Thymus (tissue), 11 donors: ENCODE results near the gene KLHL21. TPM values are rescaled to one million over a fixed set of nuclear protein-coding genes. Genes with fewer than 3 reads are reported as not detected.

Source experiments
- DNase-seq, 9 donors: peaks; one replicate each; pipeline ENCODE4 v3.0.0-alpha.2; 2013; ENCODE audit warnings: low spot score in 9 of 9, low read depth in 6 of 9, missing footprints in 1 of 9
- H3K27ac ChIP-seq, 2 donors: one replicate each; pipeline ENCODE4 v1.5.1; 2013; ENCODE audit warnings: control low read depth in 1 of 2, low read depth in 1 of 2, low read length in 1 of 2, mild to moderate bottlenecking in 1 of 2, moderate library complexity in 1 of 2
- H3K27me3 ChIP-seq, 2 donors: one replicate each; pipeline ENCODE4 v1.5.1; 2013; ENCODE audit warnings: low read length in 1 of 2; ENCODE audit not compliant: control insufficient read depth in 2 of 2, insufficient read depth in 1 of 2
- H3K36me3 ChIP-seq, 2 donors: one replicate each; pipeline ENCODE4 v1.5.1; 2013; ENCODE audit warnings: low read length in 1 of 2, mild to moderate bottlenecking in 1 of 2, moderate library complexity in 1 of 2; ENCODE audit not compliant: control insufficient read depth in 2 of 2, insufficient read depth in 2 of 2
- H3K4me1 ChIP-seq, 2 donors: one replicate each; pipeline ENCODE4 v1.5.1; 2013; ENCODE audit warnings: low read length in 2 of 2; ENCODE audit not compliant: control insufficient read depth in 2 of 2, insufficient read depth in 2 of 2
- H3K4me3 ChIP-seq, 2 donors: one replicate each; pipeline ENCODE4 v1.5.1; 2013; ENCODE audit warnings: low read length in 2 of 2, control low read depth in 1 of 2, mild to moderate bottlenecking in 1 of 2
- H3K9me3 ChIP-seq, 2 donors: one replicate each; pipeline ENCODE4 v1.5.1; 2013; ENCODE audit warnings: low read length in 1 of 2, mild to moderate bottlenecking in 1 of 2; ENCODE audit not compliant: control insufficient read depth in 2 of 2, insufficient read depth in 1 of 2
- WGBS: extraction: QIAGEN DNeasy Blood & Tissue Kit; methylation state at CpG from one replicate; pipeline ENCODE4 v1.1.7; 2013; 5-methylcytosine and 5-hydroxymethylcytosine counted together
- polyA plus RNA-seq: library from polyadenylated mRNA; stranded (reverse); fragments of 200-250 nt; gene quantifications from one replicate; pipeline ENCODE4 v1.2.3, GENCODE V29; 2013
- total RNA-seq: library from RNA; stranded (reverse); fragments of 120-200 nt; gene quantifications from one replicate; pipeline ENCODE4 v1.2.4, GENCODE V29; 2013
- donor health status: healthy.

KLHL21 gene
- total and polyA plus RNA-seq, 2 donors = 8.0 to 13.6 TPM

DNA sequence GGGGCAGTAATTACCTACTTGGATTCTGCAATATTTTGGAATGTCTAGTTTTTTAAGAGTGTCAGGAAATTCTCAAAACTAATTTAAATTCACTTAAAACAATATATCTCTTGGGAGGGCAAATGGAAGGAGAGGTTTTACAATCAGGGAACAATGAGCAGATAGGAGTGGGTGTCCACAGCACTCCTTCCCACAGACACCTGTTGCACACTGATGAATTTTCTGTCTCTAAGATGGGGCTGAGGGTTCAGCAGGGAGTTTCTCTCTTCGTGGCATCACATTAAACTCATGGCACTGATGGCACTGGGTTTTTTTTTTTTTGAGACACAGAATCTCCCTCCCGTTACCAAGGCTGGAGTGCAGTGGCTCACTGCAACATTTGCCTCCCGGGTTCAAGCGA lies 16.4 kb upstream of the KLHL21 start:
- no peak overlapping the region for H3K4me3 ChIP-seq
- WGBS = 96% methylated on average over 4 of the region's 4 CpGs
- H3K36me3 ChIP-seq = peaks cover 33 to 53% of the 10 kb centered on the region in 2 donors
- peaks cover 0 to 7% of the 10 kb centered on the region in 2 donors for H3K4me1 ChIP-seq
- no peak for DNase-seq
- H3K9me3 ChIP-seq = peaks cover 0 to 3% of the 10 kb centered on the region in 2 donors
- H3K27ac ChIP-seq = no peak overlapping the region
- peaks cover 0 to 9% of the 10 kb centered on the region in 2 donors for H3K27me3 ChIP-seq

DNA sequence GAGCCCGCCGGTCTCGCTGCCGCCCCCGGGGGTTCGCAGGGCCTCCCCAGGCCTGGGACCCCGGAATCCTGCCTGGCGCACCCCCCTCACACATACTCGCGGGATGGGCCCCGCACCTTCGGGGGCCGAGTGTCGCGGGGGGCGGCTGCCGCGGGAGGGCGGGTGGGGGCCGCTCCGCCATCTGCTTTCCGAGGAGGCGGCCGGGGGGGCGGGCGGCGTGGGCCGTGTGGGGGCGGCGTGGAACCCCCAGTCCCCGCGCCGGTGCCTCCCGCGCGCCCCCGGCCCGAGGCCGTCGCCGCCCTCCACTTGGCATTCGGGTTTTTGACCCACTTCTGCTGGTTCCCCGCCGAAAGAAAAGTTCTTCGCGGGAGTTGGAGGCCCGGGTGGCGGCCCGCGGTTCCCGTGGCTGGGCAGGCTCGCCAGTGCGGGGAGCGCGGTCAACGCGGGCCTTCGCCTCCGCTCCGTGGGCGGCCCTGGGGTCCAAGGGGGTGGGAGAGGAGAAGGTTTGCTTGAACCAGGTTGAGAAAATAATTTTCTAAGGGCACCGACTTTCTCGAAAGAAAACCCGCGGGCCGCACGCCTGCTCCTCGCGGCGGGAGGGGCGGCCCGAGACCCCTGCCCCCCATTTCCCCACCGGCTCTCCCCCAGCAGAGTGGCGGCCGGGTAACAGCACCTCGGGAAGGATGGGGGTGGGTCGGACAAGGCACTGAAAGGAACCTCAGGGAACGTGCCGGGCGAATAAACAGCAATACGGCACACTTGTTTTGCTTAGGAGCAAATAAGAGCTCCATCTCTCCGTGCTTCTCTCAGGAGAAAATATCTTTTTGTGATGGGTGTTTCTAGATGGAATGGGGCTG lies 12.5 kb upstream of the KLHL21 start:
- Histone ChIP-seq H3K4me3 (peak overlapping the region; percentile 37 to 93), H3K4me1 (peaks cover 4 to 14% of the 10 kb centered on the region in 2 donors), H3K27ac (peak overlapping the region in 1 of 2 donors; percentile 42), H3K9me3 (no peaks in the 10 kb centered on the region), H3K36me3 (peaks cover 12 to 21% of the 10 kb centered on the region in 2 donors), H3K27me3 (peaks cover 0 to 19% of the 10 kb centered on the region in 2 donors)
- 4% methylated on average over 82 of the region's 82 CpGs for WGBS
- peak in 1 of 9 donors; percentile 13 for DNase-seq

DNA sequence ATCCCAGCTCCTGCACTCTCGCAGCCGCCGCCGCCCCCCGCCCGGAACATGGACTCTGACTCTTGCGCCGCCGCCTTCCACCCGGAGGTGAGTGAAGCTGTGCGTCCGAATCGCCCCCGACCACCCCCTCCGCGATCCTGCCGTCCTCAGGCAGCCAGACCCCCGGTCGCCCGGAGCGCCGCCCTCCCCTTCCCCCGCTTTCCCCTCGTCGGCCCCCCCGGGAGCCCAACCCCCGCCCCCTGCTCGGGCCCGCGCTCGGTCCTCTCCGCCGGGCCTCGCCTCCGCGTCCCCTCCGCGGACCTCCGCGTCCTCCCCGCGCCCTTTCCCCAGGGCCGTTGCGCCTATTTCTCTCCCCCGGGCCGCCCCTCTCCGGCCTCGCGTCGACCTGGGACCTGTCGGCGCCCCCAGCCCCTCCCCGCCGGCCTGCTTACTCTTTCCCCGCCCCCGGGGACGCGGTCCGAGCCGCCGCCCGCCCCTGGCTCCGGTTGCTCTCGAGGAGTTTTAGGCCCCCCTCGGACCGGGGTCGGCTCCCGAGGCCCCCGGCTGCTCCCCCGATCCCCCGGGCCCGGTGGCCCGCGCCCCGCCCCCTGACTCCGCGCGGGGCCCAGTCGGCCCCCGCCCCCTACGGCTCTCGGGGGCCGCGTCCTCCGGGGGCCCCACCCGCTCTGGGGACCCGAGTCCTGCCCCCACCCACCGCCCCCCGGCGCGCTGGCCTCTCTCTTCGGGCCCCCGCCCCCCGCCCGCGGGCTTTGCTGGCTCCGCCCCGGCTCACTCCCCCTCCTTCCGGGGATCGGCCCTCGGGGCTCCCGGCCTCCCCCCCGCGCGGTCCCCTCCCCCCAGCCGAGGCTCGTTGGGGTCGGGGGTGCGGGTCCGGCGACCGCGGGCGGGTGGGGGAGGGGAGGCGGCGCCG lies 11.6 kb upstream of the KLHL21 start:
- H3K4me3 ChIP-seq = peak overlapping the region; percentile 55 to 93
- peaks cover 4 to 14% of the 10 kb centered on the region in 2 donors for H3K4me1 ChIP-seq
- H3K36me3 ChIP-seq = peaks cover 6 to 12% of the 10 kb centered on the region in 2 donors
- peaks cover 0 to 19% of the 10 kb centered on the region in 2 donors for H3K27me3 ChIP-seq
- WGBS = 1% methylated on average over 117 of the region's 117 CpGs
- H3K27ac ChIP-seq = peak overlapping the region in 1 of 2 donors; percentile 91
- peak in 2 of 9 donors; percentile 53 to 54 for DNase-seq
- H3K9me3 ChIP-seq = no peaks in the 10 kb centered on the region

DNA sequence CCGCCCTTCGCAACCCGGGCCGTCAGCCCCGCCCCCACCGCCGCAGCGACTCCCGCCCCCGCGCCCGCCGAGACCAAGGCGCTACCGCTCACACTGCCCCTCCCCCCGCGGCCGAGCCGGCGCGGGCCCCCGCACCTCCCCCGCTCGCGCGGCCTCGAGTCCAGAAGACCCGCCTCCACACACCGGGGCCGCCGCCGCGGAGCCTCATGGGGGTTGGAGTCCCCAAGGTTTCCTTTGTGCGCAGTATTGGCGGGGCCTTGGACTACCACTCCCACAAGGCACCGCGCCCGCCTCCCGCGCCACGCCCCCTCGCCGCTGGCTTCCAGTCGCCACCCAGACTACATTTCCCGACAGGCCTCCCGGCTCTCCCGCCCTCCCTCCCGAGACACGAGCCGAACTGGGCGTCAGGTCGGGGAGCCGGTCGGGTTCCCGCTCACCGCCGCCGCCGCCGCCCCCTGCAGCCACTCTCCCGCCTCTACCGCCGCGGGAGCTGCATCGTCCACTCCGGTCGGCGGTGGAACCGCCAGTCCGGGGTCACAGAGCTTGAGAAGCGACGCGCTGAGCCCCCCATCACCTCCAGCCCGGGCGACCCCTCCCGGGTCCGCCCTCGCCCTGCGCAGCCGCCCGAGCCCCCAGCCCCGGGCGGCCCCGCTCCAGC lies 10.8 kb upstream of the KLHL21 start, which contains the start of gene PHF13:
Gene PHF13, plus strand, starts transcription at position 371 of the 658 bp plus-strand sequence. CDS start 336 bp downstream, outside the sequence.
- H3K27me3 ChIP-seq = peaks cover 0 to 19% of the 10 kb centered on the region in 2 donors
- peak within 1 kb of the TSS; percentile 64 to 93 for H3K4me3 ChIP-seq
- under 1% methylated on average over 84 of the region's 84 CpGs for WGBS
- H3K4me1 ChIP-seq = peaks cover 4 to 14% of the 10 kb centered on the region in 2 donors
- no peaks in the 10 kb centered on the region for H3K9me3 ChIP-seq
- H3K36me3 ChIP-seq = peaks cover 4 to 9% of the 10 kb centered on the region in 2 donors
- peak; percentile 86 to 99 (median 96) for DNase-seq
- peak within 1 kb of the TSS; percentile 55 to 91 for H3K27ac ChIP-seq

DNA sequence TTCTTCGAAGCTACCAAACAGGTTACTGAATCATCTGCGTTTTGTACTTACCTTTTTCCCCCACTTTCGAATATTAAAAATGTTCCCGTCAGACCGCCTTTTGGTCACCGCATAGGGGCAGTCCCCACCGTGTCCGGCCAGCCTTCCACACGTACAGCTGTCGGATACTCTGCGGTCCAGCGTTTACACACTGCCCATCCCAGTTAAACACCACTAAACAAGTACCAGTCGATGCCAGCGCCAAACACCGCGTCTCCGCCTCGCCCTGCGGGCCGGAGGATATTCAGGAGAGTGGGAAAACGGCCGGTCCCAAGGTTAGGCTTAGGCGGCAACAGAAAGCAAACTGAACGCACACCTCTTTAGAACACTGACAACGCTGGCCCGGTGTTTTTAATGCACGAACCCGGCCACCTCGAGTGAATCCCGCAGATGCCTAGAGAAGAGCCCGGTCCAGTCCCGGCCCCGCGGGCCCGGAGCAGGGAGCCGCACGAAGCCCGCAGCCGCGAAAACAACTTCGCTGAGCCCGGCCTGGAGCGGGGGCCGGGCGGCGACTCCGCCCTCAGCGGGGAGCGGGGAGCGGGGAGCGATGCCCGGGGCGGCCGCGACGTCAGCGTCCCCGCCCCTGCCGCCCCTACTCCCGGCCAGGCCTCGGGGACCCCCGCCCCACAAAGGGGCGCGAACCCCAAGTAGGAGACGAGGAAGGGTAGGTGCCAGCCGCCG lies 10.1 kb upstream of the KLHL21 start:
- Histone ChIP-seq H3K36me3 (peaks cover 0 to 7% of the 10 kb centered on the region in 2 donors), H3K27ac (peak overlapping the region; percentile 55 to 83), H3K27me3 (peaks cover 0 to 19% of the 10 kb centered on the region in 2 donors), H3K4me3 (peak overlapping the region; percentile 64 to 93), H3K4me1 (peaks cover 4 to 14% of the 10 kb centered on the region in 2 donors), H3K9me3 (no peaks in the 10 kb centered on the region)
- 1% methylated on average over 67 of the region's 67 CpGs for whole genome bisulfite sequencing
- peak in 2 of 9 donors; percentile 12 to 39 for DNase-seq

DNA sequence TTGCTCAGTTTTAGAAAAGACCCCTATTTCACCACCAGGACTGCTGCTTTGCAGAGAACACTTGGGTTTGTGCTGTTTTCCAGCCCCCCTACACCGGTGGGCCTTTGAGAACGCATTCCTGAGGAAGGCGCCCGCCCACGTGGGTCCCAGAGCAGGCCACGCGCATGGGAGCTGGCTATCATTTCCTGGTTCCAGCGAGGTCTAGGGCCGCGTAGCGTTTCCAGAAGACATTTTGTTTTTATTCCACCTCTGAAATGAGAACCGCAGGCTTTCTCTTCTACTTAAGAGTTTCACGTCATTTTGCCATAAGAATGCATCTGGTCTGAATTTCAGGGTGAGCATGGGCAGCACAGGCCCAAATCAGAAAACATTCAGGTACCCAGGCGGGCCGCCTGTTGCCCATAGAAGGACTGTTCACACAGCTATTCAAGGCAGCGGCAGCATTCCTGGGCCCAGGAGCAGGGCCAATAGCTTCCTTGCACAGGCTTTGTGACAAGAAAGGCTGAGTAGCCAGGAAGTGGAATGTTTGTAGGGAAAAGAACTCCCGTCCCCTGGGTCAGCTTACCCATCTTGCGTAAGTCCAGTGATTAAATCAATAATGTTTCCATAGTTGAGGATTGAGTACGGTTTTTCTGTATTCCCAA lies 1.4 kb upstream of the KLHL21 start:
- Histone ChIP-seq H3K27me3 (peaks cover 0 to 5% of the 10 kb centered on the region in 2 donors), H3K9me3 (no peaks in the 10 kb centered on the region), H3K4me3 (peak overlapping the region; percentile 60 to 92), H3K4me1 (peaks cover 14 to 41% of the 10 kb centered on the region in 2 donors), H3K27ac (peak overlapping the region; percentile 95), H3K36me3 (peaks cover under 1 to 2% of the 10 kb centered on the region in 2 donors)
- whole genome bisulfite sequencing = 74% methylated on average over 19 of the region's 19 CpGs
- no peak for DNase-seq

DNA sequence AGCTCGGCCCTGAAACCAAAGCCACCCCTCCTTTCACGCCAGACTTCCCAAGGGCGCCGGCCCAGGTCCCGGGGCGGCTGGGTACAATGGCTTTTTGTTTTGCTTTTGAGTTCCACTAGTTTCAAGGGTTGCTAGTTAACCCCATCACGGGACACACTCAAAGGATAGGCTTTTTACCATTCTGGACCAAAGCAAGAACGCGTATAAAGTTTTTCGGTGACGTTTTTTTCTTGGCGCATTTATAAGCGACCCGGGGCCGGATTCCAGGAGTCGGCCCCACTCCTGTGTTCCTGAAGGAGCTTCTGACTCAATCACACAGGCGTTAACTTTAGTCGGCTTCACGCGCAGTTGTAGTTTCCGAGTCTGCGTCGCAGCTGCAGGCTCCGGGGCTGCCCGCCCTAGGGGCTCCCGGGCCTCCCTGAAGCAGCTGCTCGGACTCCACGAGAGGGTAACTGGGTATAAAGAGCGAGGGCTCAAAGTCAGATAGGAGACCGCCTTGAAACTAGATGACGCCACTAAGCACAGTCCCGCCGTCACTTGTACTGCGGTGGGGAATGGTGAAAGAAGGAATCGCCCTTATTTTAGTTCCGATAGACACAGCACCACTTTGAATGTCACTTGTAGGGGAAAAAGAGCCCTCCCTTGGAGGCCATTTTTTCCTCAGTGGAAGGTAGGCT lies 707 bp upstream of the KLHL21 start:
- 2% methylated on average over 36 of the region's 36 CpGs for WGBS
- Histone ChIP-seq H3K4me1 (peaks cover 17 to 43% of the 10 kb centered on the region in 2 donors), H3K36me3 (peaks cover 3 to 7% of the 10 kb centered on the region in 2 donors), H3K9me3 (no peaks in the 10 kb centered on the region), H3K4me3 (peak overlapping the region; percentile 60 to 92), H3K27me3 (peaks cover 0 to 5% of the 10 kb centered on the region in 2 donors), H3K27ac (peak overlapping the region; percentile 95)
- peak in 3 of 9 donors; percentile 43 to 82 (median 60) for DNase-seq
